ENCODE measurements around the gene TBX5.

TBX5 gene

DNA sequence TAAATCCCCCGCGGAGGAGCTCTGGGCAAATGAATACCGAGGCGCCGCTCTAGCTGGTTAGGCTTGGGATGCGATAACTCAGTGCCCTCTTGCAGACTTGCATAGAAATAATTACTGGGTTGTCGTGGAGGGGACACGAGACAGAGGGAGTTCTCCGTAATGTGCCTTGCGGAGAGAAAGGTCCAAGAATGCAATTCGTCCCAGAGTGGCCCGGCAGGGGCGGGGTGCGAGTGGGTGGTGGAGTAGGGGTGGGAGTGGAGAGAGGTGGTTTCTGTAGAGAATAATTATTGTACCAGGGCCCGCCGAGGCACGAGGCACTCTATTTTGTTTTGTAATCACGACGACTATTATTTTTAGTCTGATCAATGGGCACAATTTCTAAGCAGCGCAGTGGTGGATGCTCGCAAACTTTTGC lies 2.5 kb upstream of the TBX5 start:
- DNase-seq: no peak
- no peak overlapping the region for H3K27ac ChIP-seq
- H3K4me3 ChIP-seq (ENCODE audit: low read depth, low read length): no peak overlapping the region
- H3K36me3 ChIP-seq (replicated peaks): no peaks in the 10 kb centered on the region
- in situ Hi-C loops (cut with HindIII; ENCODE audit: low pct_ligation_motif_present, low sequenced_read_pairs): no loop called here
- TF ChIP-seq, protein P1, sequence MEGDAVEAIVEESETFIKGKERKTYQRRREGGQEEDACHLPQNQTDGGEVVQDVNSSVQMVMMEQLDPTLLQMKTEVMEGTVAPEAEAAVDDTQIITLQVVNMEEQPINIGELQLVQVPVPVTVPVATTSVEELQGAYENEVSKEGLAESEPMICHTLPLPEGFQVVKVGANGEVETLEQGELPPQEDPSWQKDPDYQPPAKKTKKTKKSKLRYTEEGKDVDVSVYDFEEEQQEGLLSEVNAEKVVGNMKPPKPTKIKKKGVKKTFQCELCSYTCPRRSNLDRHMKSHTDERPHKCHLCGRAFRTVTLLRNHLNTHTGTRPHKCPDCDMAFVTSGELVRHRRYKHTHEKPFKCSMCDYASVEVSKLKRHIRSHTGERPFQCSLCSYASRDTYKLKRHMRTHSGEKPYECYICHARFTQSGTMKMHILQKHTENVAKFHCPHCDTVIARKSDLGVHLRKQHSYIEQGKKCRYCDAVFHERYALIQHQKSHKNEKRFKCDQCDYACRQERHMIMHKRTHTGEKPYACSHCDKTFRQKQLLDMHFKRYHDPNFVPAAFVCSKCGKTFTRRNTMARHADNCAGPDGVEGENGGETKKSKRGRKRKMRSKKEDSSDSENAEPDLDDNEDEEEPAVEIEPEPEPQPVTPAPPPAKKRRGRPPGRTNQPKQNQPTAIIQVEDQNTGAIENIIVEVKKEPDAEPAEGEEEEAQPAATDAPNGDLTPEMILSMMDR (IDR thresholded peaks at IDR 0.05; ENCODE audit: low read depth, low read length, missing control alignments): no peak
- peaks cover 97% of the 10 kb centered on the region for H3K27me3 ChIP-seq (replicated peaks)

DNA sequence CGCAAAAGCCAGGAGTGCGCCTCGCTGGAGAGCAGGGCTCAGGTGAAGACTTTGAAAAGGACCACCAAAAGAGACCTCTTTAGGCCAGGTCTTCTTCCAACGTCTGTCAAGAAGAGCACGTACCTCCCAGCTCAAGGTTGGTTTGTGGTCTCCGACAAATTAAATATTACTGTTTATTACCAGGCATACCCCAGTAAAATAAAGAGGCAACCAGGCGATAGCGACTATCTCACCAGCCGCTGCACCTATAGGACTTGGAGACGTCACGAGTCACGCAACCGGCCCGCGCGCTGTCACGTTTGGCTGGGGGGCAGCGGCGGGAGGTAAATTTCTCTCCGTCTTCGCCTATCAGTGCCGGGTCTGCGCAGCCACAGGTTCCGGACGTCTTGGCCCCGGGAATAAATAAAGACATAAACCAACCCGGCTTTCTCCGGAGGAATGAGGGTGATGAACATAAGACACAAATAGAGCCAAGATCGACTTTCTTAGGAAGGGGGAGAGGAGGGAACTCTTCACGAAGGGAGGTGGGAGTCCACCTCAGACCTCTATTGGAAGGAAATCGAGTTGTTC lies 2.0 kb upstream of the TBX5 start:
- no peak overlapping the region for H3K27ac ChIP-seq
- H3K36me3 ChIP-seq (replicated peaks): no peaks in the 10 kb centered on the region
- in situ Hi-C loops (cut with HindIII; ENCODE audit: low pct_ligation_motif_present, low sequenced_read_pairs): no loop called here
- H3K4me3 ChIP-seq (ENCODE audit: low read depth, low read length): no peak overlapping the region
- TF ChIP-seq, protein P1 (IDR thresholded peaks at IDR 0.05; ENCODE audit: low read depth, low read length, missing control alignments): no peak
- peaks cover 97% of the 10 kb centered on the region for H3K27me3 ChIP-seq (replicated peaks)
- no peak for DNase-seq

DNA sequence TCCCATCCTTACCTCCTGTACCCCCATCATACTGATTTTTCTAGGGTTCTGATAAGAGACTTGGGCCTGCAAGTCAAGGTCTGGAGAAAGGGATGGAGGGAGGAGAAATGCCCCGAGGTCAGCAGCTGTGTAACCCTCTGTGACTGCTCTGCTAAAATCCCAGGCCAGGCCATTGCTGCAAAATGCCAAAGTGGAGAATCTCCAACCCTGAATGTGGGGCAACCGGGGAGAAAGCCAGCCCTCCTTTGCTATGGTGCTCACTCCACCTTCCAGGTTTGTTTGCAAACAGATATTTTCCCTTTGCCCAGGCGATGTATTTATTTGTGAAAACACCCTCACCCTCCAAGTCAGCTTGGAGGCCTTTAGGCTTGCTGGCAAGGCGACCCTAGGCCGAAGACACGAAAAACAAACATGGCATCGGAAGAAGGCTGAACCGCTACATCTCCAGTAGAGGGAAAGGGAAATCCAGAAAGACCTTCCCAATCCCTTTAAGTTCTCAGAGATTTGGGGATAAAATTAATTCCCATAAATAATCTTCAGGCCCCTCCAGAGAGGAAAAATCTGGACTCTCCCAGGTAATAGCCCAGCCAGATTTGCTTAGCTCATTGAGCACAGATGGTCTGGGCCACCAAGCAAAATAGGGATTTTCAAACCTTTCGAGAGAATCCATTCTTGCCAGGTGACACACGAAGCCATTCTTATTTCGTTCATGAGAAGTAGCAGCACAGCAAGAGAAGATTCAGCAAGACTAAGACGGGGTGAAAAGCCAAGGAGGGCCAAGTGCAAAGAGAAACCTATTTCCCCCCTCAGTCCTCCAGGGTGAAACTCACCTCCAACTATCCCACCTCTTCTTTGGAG lies 1.3 kb upstream of the TBX5 start:
- Histone ChIP-seq H3K4me3 (ENCODE audit: low read depth, low read length) (no peak overlapping the region), H3K27ac (no peak overlapping the region), H3K36me3 (replicated peaks) (no peaks in the 10 kb centered on the region), H3K27me3 (replicated peaks) (peaks cover 94% of the 10 kb centered on the region)
- DNase-seq: no peak
- TF ChIP-seq, protein P1 (IDR thresholded peaks at IDR 0.05; ENCODE audit: low read depth, low read length, missing control alignments): no peak
- in situ Hi-C loops (cut with HindIII; ENCODE audit: low pct_ligation_motif_present, low sequenced_read_pairs): no loop called here

DNA sequence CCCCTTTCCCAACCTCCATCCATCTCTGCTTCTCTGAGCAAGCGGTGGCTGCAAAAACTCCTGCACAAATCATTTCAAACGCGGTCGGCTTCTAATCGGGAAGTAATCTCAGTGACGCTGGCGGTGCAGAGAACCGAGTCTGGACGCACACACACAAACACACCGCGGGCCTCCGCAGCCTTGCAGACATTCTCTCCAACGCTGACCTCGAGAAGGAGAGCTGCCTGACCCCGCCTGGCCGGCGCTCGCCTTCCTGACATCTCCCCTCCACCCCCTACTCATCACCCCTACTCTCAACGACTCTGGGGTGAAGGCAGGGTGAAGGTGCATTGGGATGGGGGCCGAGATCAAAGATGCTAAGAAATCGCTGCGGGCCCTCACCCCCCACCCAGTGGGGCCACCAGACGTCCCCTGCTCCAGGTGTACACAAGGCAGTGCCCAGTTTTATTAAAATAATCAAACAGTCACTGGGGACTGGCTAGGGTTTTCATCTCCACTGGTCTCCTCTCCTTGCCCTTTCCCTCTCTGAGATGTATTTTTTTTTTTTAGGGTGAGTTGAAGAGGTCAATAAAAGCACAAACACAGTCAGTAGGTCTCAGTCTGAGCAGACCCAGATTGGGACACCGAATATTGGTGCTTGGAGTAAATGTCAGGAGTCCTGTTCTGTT lies 506 bp upstream of the TBX5 start:
- peaks cover 93% of the 10 kb centered on the region for H3K27me3 ChIP-seq (replicated peaks)
- TF ChIP-seq, protein P1 (IDR thresholded peaks at IDR 0.05; ENCODE audit: low read depth, low read length, missing control alignments): no peak
- H3K27ac ChIP-seq: no peak overlapping the region

DNA sequence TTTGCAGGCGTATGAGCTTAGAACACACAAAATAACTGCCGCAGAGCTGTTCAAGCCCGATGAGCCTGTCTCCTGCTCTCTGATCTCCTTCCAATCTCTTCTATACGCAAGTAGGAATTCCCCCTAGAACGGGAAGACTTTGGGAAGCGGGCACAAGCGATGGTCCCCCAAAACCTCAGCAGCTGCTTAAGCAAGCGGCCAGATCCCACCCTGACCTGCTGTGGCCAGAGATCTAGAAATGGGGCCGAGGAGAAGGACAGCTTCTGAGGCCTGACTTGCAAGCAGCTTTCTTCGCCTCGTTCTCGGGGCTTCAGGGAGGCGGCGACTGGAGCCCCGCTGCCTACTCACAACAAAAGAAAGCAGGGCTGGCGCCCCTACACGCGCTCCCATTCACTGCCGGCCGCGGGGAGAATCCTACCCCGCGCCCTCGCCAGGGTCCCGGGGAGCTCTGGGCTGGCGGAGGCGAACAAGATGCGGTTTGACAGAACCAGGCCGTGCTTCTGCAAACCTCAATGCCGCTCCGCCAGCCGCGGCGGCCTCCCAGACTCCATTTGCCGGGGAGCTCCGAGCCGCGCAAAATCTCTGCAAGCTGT lies 922 bp downstream of the TBX5 start:
- H3K4me3 ChIP-seq (ENCODE audit: low read depth, low read length): no peak overlapping the region

More for the DNA sequence above, 506 bp upstream of the TBX5 start:
- H3K4me3 ChIP-seq (ENCODE audit: low read depth, low read length): no peak overlapping the region
- no peak for DNase-seq
- H3K36me3 ChIP-seq (replicated peaks): no peaks in the 10 kb centered on the region
- in situ Hi-C loops (cut with HindIII; ENCODE audit: low pct_ligation_motif_present, low sequenced_read_pairs): no loop called here

More for the DNA sequence above, 922 bp downstream of the TBX5 start:
- TF ChIP-seq, protein P1 (IDR thresholded peaks at IDR 0.05; ENCODE audit: low read depth, low read length, missing control alignments): no peak
- in situ Hi-C loops (cut with HindIII; ENCODE audit: low pct_ligation_motif_present, low sequenced_read_pairs): no loop called here
- Histone ChIP-seq H3K36me3 (replicated peaks) (no peaks in the 10 kb centered on the region), H3K27me3 (replicated peaks) (peaks cover 87% of the 10 kb centered on the region), H3K27ac (no peak overlapping the region)
- no peak for DNase-seq

All from brain microvascular endothelial cell (primary cell).